Breast epithelium (tissue), 3 donors: ENCODE measurements around the gene GAL3ST3.

Experiments used
- POLR2A ChIP-seq: fragments of 450-650 bp; IDR thresholded peaks from one replicate; pipeline ENCODE4 v1.6.1; 2016; ENCODE audit warnings: antibody characterized with exemption, mild to moderate bottlenecking, moderate library complexity
- POLR2AphosphoS5 ChIP-seq, 3 donors: sonication (generic); formaldehyde crosslinking; IDR thresholded peaks; one replicate each; pipeline ENCODE4 v1.6.1; 2017; ENCODE audit warnings: antibody characterized with exemption in 3 of 3
- TF ChIP-seq, protein P1 (sequence below), 3 donors: fragments of 450-650 bp; IDR thresholded peaks; one replicate each; pipeline ENCODE4 v1.5.1; 2016 to 2017; ENCODE audit warnings: antibody characterized with exemption in 3 of 3, mild to moderate bottlenecking in 3 of 3, moderate library complexity in 3 of 3

DNA sequence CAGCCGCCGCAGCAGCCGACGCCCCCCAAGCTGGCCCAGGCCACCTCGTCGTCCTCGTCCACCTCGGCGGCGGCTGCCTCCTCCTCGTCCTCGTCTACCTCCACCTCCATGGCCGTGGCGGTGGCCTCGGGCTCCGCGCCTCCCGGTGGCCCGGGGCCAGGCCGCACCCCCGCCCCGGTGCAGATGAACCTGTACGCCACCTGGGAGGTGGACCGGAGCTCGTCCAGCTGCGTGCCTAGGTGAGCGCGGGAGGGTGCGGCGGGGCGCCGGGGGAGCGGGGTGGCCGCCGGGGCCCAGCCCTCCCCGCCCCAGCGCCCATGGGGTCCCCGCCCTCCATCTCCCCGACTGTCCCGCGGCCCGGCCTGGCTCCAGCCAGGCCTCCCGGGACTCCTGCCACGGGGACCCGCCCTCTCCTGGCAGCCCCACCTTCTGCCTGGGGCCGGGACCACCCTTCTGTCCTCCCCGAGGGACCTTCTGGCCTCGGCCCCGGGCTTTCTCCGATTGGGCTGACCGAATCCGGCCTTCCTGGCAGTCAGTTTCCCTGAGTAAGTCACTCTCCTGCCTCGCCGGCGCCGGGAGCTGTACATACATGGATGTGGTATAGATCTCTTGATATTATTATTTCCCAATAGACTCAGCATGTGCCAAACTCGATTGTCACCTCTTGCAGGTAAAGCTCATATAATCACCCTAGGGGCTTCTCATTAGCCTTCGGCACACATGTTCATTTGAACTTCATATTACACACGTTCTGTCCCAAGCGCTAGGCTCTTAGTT lies 21.8 kb upstream of the GAL3ST3 start:
- TF ChIP-seq, protein P1, sequence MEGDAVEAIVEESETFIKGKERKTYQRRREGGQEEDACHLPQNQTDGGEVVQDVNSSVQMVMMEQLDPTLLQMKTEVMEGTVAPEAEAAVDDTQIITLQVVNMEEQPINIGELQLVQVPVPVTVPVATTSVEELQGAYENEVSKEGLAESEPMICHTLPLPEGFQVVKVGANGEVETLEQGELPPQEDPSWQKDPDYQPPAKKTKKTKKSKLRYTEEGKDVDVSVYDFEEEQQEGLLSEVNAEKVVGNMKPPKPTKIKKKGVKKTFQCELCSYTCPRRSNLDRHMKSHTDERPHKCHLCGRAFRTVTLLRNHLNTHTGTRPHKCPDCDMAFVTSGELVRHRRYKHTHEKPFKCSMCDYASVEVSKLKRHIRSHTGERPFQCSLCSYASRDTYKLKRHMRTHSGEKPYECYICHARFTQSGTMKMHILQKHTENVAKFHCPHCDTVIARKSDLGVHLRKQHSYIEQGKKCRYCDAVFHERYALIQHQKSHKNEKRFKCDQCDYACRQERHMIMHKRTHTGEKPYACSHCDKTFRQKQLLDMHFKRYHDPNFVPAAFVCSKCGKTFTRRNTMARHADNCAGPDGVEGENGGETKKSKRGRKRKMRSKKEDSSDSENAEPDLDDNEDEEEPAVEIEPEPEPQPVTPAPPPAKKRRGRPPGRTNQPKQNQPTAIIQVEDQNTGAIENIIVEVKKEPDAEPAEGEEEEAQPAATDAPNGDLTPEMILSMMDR (IDR thresholded peaks at IDR 0.05), result no peak
- no peak for TF ChIP-seq POLR2A
- TF ChIP-seq POLR2AphosphoS5 (IDR thresholded peaks at IDR 0.05), result no peak
